ENCODE results near the gene TMLHE. TPM values are rescaled to one million over a fixed set of nuclear protein-coding genes. Genes with fewer than 3 reads are reported as not detected.
"Not testable (repeated sequence)": the region's sequence is repeated elsewhere in the genome, so short reads cannot be mapped to it uniquely, and the experiment has no call there.

TMLHE gene
- total RNA-seq, 1 experiment from 2014 or later, result 11.2 TPM

- no peak for TF ChIP-seq OVOL2 (CRISPR knock-in tag; IDR thresholded peaks at IDR 0.05; ENCODE audit: borderline replicate concordance)
- TF ChIP-seq, protein P1, sequence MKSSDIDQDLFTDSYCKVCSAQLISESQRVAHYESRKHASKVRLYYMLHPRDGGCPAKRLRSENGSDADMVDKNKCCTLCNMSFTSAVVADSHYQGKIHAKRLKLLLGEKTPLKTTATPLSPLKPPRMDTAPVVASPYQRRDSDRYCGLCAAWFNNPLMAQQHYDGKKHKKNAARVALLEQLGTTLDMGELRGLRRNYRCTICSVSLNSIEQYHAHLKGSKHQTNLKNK (CRISPR knock-in tag; IDR thresholded peaks at IDR 0.05), result no peak
- TF ChIP-seq CREM (CRISPR knock-in tag; IDR thresholded peaks at IDR 0.05), result no peak
- no peak for TF ChIP-seq FOXP4 (CRISPR knock-in tag; IDR thresholded peaks at IDR 0.05)
- TF ChIP-seq AR (CRISPR knock-in tag; IDR thresholded peaks at IDR 0.05), result no peak
- TF ChIP-seq JAZF1 (CRISPR knock-in tag; IDR thresholded peaks at IDR 0.05), result no peak
- no peak for TF ChIP-seq ZNF317 (CRISPR knock-in tag; IDR thresholded peaks at IDR 0.05; ENCODE audit: borderline replicate concordance, low read depth)
- TF ChIP-seq, protein P2, sequence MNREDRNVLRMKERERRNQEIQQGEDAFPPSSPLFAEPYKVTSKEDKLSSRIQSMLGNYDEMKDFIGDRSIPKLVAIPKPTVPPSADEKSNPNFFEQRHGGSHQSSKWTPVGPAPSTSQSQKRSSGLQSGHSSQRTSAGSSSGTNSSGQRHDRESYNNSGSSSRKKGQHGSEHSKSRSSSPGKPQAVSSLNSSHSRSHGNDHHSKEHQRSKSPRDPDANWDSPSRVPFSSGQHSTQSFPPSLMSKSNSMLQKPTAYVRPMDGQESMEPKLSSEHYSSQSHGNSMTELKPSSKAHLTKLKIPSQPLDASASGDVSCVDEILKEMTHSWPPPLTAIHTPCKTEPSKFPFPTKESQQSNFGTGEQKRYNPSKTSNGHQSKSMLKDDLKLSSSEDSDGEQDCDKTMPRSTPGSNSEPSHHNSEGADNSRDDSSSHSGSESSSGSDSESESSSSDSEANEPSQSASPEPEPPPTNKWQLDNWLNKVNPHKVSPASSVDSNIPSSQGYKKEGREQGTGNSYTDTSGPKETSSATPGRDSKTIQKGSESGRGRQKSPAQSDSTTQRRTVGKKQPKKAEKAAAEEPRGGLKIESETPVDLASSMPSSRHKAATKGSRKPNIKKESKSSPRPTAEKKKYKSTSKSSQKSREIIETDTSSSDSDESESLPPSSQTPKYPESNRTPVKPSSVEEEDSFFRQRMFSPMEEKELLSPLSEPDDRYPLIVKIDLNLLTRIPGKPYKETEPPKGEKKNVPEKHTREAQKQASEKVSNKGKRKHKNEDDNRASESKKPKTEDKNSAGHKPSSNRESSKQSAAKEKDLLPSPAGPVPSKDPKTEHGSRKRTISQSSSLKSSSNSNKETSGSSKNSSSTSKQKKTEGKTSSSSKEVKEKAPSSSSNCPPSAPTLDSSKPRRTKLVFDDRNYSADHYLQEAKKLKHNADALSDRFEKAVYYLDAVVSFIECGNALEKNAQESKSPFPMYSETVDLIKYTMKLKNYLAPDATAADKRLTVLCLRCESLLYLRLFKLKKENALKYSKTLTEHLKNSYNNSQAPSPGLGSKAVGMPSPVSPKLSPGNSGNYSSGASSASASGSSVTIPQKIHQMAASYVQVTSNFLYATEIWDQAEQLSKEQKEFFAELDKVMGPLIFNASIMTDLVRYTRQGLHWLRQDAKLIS (CRISPR knock-in tag; IDR thresholded peaks at IDR 0.05; ENCODE audit: borderline replicate concordance), result no peak
- no peak for TF ChIP-seq FOXP1 (CRISPR knock-in tag; IDR thresholded peaks at IDR 0.05; ENCODE audit: borderline replicate concordance)
These were observed 19.8 kb upstream of the TMLHE start (continued) for GRCh38 chrX:155632431-155633100.

GRCh38 chrX:155620110-155620509 is 7.4 kb upstream of the TMLHE start:
- H3K4me1 Mint-ChIP-seq; H3K9me3 Mint-ChIP-seq; DNase-seq (ENCODE audit: low spot score); H3K4me3 Mint-ChIP-seq; ATAC-seq; H3K36me3 Mint-ChIP-seq; CTCF ChIA-PET; POLR2A ChIA-PET; H3K27ac Mint-ChIP-seq; H3K27me3 Mint-ChIP-seq (ENCODE audit: low read depth): not testable (repeated sequence)

- Mint-ChIP-seq H3K27me3 (ENCODE audit: low read depth) (no peaks in the 10 kb centered on the region), H3K4me1 (peaks cover 11% of the 10 kb centered on the region), H3K36me3 (no peaks in the 10 kb centered on the region), H3K4me3 (no peak overlapping the region), H3K9me3 (no peaks in the 10 kb centered on the region), H3K27ac (no peak overlapping the region)
- POLR2A ChIA-PET, result no interaction called here
- no peak for ATAC-seq
- CTCF ChIA-PET, result no interaction called here
- DNase-seq (ENCODE audit: low spot score), result no peak
- TF ChIP-seq MXD4 (CRISPR knock-in tag; IDR thresholded peaks at IDR 0.05; ENCODE audit: borderline replicate concordance) (no peak), ZNF219 (CRISPR knock-in tag; IDR thresholded peaks at IDR 0.05; ENCODE audit: borderline replicate concordance) (no peak), ESRRA (CRISPR knock-in tag; IDR thresholded peaks at IDR 0.05; ENCODE audit: borderline replicate concordance) (no peak), MAX (CRISPR knock-in tag; IDR thresholded peaks at IDR 0.05) (no peak), ERG (CRISPR knock-in tag; IDR thresholded peaks at IDR 0.05) (no peak), ZSCAN18 (CRISPR knock-in tag; IDR thresholded peaks at IDR 0.05) (no peak), HMGA2 (CRISPR knock-in tag; IDR thresholded peaks at IDR 0.05) (no peak), EMX1 (CRISPR knock-in tag; IDR thresholded peaks at IDR 0.05) (no peak), ZNF232 (CRISPR knock-in tag; IDR thresholded peaks at IDR 0.05) (no peak), SP1 (CRISPR knock-in tag; conservative IDR thresholded peaks at IDR 0.05) (no peak)
- TF ChIP-seq, protein P1 (CRISPR knock-in tag; IDR thresholded peaks at IDR 0.05), result no peak
These were observed 3.2 kb upstream of the TMLHE start for GRCh38 chrX:155615938-155616337.
